SK-N-MC (cell line): ENCODE data around the gene AKAP6.

Experiments used
- EZH2 ChIP-seq: fragments of 200-600 bp; sonication (generic); IDR thresholded peaks from one replicate; pipeline ENCODE4 v1.6.1; 2017; ENCODE audit warnings: antibody characterized with exemption
- POLR2AphosphoS5 ChIP-seq: IDR thresholded peaks from 2 replicates; pipeline ENCODE4 v1.6.1; 2012; ENCODE audit warnings: mild to moderate bottlenecking, low read depth, low read length, borderline replicate concordance

DNA sequence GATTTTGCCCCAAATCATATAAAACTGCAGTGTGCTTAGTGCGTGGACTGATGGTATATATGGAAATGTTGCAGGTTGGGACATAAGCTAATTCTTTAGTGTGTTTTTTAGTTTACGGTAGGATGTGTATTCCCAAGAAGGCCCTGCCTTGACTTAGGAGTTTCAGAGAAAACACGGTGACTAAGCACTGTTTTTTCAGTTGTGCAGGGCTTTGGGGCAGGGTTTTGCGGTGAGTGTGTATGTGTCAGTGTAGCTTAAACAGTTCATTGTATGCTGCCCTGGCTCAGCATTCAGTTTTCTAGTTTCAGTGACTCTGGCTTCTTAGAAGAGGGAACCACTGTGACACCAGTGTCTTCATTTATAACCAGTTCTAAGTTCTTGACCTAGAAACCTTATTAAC, 101.2 kb downstream of the AKAP6 start:
- TF ChIP-seq EZH2 (no peak), POLR2AphosphoS5 (no peak)
